ENCODE measurements around the gene SLMAP.

Gene SLMAP

DNA sequence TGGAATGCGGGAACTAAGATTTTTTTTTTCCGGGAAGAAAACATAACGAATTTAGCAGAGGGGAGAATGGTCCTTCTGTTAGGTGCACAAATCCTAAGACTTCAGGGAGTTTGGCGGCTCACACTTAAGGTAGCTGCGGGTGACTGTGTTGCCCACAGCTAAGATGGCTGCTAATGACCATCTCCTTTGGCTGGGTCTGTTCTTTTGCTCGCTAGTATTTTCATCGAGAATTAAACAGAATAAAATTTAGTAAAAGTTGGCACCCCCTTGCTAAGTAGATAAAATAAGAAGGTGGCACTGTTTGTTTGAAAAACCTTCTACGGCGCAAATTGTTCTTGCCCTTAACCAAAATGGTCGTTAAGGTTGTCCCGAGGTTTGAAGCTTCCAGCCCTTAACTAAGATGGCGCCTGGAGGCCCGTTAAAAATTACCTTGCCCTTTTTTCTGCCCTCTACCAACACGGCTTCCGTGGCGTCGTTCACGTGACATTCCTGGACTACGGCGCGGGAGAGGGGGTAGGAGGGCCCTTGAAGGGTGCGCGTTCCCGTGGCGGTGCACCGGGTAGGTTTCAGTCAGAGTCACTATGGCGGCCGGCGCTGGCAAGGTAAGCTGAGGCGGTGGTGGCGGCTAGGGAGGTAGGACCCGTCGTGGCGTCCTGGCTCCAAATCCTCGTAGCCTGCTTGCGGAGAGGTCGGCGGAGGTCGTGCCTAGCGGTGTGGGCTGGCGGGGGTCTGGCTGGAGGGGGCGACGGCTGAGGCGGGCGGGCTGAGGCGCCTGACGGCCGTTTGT, at the start of gene SLMAP:
SLMAP (plus strand) TSS at position 569 of the 787 bp plus-strand sequence. CDS start 1,343 bp downstream, outside the sequence.
- TF ChIP-seq, protein P1, sequence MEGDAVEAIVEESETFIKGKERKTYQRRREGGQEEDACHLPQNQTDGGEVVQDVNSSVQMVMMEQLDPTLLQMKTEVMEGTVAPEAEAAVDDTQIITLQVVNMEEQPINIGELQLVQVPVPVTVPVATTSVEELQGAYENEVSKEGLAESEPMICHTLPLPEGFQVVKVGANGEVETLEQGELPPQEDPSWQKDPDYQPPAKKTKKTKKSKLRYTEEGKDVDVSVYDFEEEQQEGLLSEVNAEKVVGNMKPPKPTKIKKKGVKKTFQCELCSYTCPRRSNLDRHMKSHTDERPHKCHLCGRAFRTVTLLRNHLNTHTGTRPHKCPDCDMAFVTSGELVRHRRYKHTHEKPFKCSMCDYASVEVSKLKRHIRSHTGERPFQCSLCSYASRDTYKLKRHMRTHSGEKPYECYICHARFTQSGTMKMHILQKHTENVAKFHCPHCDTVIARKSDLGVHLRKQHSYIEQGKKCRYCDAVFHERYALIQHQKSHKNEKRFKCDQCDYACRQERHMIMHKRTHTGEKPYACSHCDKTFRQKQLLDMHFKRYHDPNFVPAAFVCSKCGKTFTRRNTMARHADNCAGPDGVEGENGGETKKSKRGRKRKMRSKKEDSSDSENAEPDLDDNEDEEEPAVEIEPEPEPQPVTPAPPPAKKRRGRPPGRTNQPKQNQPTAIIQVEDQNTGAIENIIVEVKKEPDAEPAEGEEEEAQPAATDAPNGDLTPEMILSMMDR (conservative IDR thresholded peaks at IDR 0.05; ENCODE audit: low read depth, low read length) = no peak
- Histone ChIP-seq H4K20me1 (ENCODE audit: insufficient read depth) (no peaks in the 10 kb centered on the region), H3K4me2 (peak within 1 kb of the TSS; percentile 49), H3K27ac (peak within 1 kb of the TSS; percentile 84), H3K4me3 (IDR thresholded peaks at IDR 0.05; ENCODE audit: insufficient read depth, low read depth, low read length) (peak within 1 kb of the TSS; percentile 77), H3K79me2 (ENCODE audit: insufficient read depth, low read depth) (peaks cover 39% of the 10 kb centered on the region), H3K9ac (peak within 1 kb of the TSS; percentile 94), H3K4me1 (ENCODE audit: low read depth, poor library complexity, severe bottlenecking) (peaks cover 19% of the 10 kb centered on the region), H3K27me3 (ENCODE audit: insufficient read depth, low read depth) (no peaks in the 10 kb centered on the region), H2AFZ (ENCODE audit: low read depth) (peak within 1 kb of the TSS; percentile 94), H3K36me3 (ENCODE audit: insufficient read depth) (no peaks in the 10 kb centered on the region; the same call in 1 of the 2 replicates)

- Histone ChIP-seq H3K27ac (no peak overlapping the region), H4K20me1 (ENCODE audit: insufficient read depth) (no peaks in the 10 kb centered on the region), H3K79me2 (ENCODE audit: insufficient read depth, low read depth) (no peaks in the 10 kb centered on the region), H3K4me1 (ENCODE audit: low read depth, poor library complexity, severe bottlenecking) (no peaks in the 10 kb centered on the region), H2AFZ (ENCODE audit: low read depth) (no peak overlapping the region), H3K27me3 (ENCODE audit: insufficient read depth, low read depth) (no peaks in the 10 kb centered on the region), H3K4me3 (IDR thresholded peaks at IDR 0.05; ENCODE audit: insufficient read depth, low read depth, low read length) (no peak overlapping the region), H3K36me3 (ENCODE audit: insufficient read depth) (no peaks in the 10 kb centered on the region), H3K9ac (no peak overlapping the region), H3K4me2 (no peak overlapping the region)
- TF ChIP-seq, protein P1 (conservative IDR thresholded peaks at IDR 0.05; ENCODE audit: low read depth, low read length) = no peak
These were observed 49.6 kb upstream of the SLMAP start for GRCh38 chr3:57706462-57706861.

DNA sequence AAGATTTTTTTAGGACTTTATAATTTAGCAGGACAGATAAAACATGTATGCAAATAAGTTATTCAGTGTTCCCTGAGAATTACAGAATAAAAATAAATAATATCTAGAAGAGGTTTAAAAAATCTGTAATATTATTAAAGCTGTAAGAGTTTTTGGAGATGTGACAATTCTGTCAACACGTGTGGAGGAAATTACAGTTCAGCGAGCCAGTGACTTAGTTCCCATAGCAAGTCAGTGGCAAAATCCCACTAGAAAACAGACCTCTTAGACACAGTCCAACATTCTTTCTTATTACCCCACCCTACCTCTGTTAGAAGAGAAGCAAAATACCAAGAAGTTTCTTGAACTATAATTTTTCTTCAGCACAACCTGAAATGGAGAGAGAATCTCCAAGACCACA, 47.1 kb upstream of the SLMAP start:
- H2AFZ ChIP-seq (ENCODE audit: low read depth) = no peak overlapping the region
- H3K27ac ChIP-seq = no peak overlapping the region
- no peaks in the 10 kb centered on the region for H4K20me1 ChIP-seq (ENCODE audit: insufficient read depth)
- H3K4me1 ChIP-seq (ENCODE audit: low read depth, poor library complexity, severe bottlenecking) = no peaks in the 10 kb centered on the region
- no peaks in the 10 kb centered on the region for H3K36me3 ChIP-seq (ENCODE audit: insufficient read depth)
- no peak overlapping the region for H3K4me3 ChIP-seq (IDR thresholded peaks at IDR 0.05; ENCODE audit: insufficient read depth, low read depth, low read length)
- no peaks in the 10 kb centered on the region for H3K79me2 ChIP-seq (ENCODE audit: insufficient read depth, low read depth)
- TF ChIP-seq, protein P1 (conservative IDR thresholded peaks at IDR 0.05; ENCODE audit: low read depth, low read length) = no peak
- no peak overlapping the region for H3K9ac ChIP-seq
- H3K4me2 ChIP-seq = no peak overlapping the region
- H3K27me3 ChIP-seq (ENCODE audit: insufficient read depth, low read depth) = no peaks in the 10 kb centered on the region

GRCh38 chr3:57709559-57709958, 46.5 kb upstream of the SLMAP start:
- Histone ChIP-seq H4K20me1 (ENCODE audit: insufficient read depth) (no peaks in the 10 kb centered on the region), H3K4me3 (IDR thresholded peaks at IDR 0.05; ENCODE audit: insufficient read depth, low read depth, low read length) (no peak overlapping the region), H3K27me3 (ENCODE audit: insufficient read depth, low read depth) (no peaks in the 10 kb centered on the region), H3K27ac (no peak overlapping the region), H3K4me1 (ENCODE audit: low read depth, poor library complexity, severe bottlenecking) (no peaks in the 10 kb centered on the region), H3K9ac (no peak overlapping the region), H3K4me2 (no peak overlapping the region), H2AFZ (ENCODE audit: low read depth) (no peak overlapping the region), H3K79me2 (ENCODE audit: insufficient read depth, low read depth) (no peaks in the 10 kb centered on the region), H3K36me3 (ENCODE audit: insufficient read depth) (no peaks in the 10 kb centered on the region)
- TF ChIP-seq, protein P1 (conservative IDR thresholded peaks at IDR 0.05; ENCODE audit: low read depth, low read length) = no peak

All from KMS-11 (cell line).